ENCODE results near the gene ARFGAP1.

ARFGAP1 gene

GRCh38 chr20:63335711-63336110 lies 63.1 kb downstream of the ARFGAP1 start:
- TF ChIP-seq, protein P1, sequence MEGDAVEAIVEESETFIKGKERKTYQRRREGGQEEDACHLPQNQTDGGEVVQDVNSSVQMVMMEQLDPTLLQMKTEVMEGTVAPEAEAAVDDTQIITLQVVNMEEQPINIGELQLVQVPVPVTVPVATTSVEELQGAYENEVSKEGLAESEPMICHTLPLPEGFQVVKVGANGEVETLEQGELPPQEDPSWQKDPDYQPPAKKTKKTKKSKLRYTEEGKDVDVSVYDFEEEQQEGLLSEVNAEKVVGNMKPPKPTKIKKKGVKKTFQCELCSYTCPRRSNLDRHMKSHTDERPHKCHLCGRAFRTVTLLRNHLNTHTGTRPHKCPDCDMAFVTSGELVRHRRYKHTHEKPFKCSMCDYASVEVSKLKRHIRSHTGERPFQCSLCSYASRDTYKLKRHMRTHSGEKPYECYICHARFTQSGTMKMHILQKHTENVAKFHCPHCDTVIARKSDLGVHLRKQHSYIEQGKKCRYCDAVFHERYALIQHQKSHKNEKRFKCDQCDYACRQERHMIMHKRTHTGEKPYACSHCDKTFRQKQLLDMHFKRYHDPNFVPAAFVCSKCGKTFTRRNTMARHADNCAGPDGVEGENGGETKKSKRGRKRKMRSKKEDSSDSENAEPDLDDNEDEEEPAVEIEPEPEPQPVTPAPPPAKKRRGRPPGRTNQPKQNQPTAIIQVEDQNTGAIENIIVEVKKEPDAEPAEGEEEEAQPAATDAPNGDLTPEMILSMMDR (IDR thresholded peaks at IDR 0.05; ENCODE audit: low read depth, low read length), result no peak
- no peak overlapping the region for H3K4me3 ChIP-seq (ENCODE audit: low read depth, low read length)
- in situ Hi-C loops (cut with HindIII; ENCODE audit: low sequenced_read_pairs), result no loop called here
- no peak for DNase-seq (ENCODE audit: low read depth, low spot score)

- TF ChIP-seq, protein P1 (IDR thresholded peaks at IDR 0.05; ENCODE audit: low read depth, low read length), result no peak
- in situ Hi-C loops (cut with HindIII; ENCODE audit: low sequenced_read_pairs), result no loop called here
- DNase-seq (ENCODE audit: low read depth, low spot score), result no peak
- no peak overlapping the region for H3K4me3 ChIP-seq (ENCODE audit: low read depth, low read length)
Observed at GRCh38 chr20:63336232-63336752, 63.7 kb downstream of the ARFGAP1 start.

GRCh38 chr20:63337786-63338420 lies 65.3 kb downstream of the ARFGAP1 start:
- DNase-seq (ENCODE audit: low read depth, low spot score), result peak; percentile 36
- TF ChIP-seq, protein P1 (IDR thresholded peaks at IDR 0.05; ENCODE audit: low read depth, low read length), result no peak
- in situ Hi-C loops (cut with HindIII; ENCODE audit: low sequenced_read_pairs), result no loop called here
- no peak overlapping the region for H3K4me3 ChIP-seq (ENCODE audit: low read depth, low read length)
